ENCODE measurements around the gene SLC4A4.
A peak's percentile ranks its signal among the peaks of the same experiment; 100 is the strongest.

The SLC4A4 gene

DNA sequence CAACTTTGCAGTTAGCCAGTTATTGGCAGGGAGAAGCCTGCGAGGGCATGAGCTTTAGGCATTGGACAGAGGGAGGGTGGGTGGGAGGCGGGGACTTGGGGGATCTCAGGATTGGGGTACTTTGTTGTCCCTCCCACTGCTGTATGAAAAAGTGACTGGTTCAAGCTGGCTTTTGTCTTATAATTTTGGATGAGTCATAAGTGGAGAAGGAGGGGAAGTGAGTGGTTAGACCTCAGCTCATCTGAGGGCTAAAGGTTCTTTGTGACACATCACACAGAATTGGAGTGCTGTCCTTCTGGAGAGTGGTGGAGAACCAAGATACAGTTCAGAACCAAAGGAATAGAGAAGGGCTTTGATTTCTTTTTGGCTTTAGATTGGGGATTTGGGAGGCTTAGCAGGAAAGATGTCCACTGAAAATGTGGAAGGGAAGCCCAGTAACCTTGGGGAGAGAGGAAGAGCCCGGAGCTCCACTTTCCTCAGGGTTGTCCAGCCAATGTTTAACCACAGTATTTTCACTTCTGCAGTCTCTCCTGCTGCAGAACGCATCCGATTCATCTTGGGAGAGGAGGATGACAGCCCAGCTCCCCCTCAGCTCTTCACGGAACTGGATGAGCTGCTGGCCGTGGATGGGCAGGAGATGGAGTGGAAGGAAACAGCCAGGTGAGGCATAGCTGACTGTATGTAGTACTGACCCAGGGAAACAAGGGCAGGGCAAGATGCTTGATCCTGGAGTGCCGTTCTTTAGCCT, at the start of gene SLC4A4:
Gene SLC4A4, plus strand, starts transcription at position 175 of the 748 bp plus-strand sequence.
- peak; percentile 38 to 43 for ATAC-seq

DNA sequence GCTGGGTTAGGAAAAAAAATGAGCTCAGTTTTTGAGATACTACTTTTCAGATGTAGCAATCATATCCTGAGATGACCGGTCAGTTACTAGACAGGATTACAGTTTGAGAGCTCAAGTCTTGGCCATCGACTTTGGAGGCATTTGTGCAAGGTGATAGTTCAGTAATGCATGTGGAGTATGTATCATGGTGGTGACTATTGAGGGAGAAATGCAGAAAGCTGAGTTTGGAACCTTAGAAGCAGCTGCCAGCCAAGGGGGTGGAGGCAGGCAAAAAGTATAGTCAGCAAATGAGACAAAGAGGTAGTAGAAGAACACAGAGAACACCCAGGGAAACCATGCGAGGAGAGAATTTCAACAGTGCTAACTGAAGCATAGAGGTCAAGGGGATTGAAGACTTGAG, 48.7 kb upstream of the SLC4A4 start:
- ATAC-seq, result no peak

DNA sequence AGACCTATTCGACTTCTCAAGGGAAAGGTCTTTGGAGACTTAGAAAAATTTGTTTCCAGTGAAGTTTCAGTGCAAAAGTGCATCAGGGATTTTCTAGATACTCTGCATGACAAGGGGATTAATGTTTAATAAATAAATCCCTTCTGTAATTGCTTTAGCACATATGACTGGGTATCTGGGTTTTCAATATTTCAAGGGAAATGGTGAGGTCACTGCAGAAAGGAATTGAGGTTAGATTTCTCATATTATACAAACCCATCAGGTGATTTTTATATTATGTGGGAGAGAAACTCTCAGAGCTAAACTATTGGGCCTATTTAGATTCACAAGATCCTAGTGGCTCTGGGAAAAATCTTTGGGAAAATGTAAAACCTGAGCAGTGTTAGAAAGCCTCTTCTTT, 48.3 kb upstream of the SLC4A4 start:
- ATAC-seq, result no peak

DNA sequence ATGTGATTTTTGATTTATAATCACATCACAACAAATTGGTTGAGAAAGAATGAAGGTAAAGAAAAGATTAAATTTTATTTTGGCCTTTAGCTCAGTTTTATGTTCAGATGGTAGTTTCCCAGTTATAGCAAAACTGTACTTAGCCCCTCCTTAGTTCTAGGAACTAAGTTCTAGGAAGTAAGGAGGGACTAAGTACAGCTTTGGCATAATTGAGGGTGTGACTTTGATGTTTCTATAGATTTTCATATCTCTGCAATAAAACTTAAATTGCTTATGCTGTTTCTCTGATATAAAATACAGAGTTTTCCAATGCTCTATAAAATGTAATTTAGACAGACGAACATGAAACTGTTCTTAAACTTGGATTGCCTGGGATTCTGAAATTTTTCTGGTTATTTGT, 46.6 kb upstream of the SLC4A4 start:
- ATAC-seq, result no peak

DNA sequence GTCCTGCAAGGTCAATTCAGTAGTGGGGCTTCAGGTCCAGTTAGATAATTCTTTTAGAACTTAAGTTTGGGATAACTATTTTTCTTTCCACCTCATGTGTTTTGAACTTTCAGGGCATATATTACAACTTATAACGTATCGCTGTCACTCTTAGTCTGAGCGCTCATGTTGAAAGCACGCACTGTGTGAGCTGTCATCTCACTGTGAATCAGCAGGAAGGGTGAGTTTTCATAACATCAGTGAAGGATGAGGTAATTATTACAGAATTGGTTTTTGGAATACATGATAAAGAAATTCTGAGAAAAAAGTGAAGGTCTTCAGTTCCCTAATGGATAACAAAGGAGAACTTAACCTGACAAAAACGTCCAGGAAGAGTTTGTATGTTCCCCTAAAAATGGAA, 45.1 kb upstream of the SLC4A4 start:
- no peak for ATAC-seq

DNA sequence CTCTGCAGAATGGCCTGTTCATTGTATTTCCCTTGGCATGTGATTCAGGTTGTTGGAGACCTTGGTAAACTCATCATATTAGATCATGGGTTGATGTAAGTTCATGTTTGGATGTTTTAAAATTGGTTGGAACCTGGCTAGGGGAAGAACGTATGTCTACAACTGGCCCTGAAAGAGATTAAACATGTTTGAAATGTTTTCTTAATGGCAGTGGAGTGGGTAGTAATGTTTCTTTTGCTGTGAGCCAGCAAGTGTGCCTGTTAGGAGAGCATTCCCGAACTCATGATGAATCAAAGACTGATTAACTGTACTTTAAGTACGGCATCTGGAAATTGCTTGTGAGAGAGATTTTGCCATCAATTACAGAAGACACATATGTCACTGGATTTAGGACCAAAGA, 44.5 kb upstream of the SLC4A4 start:
- no peak for ATAC-seq

DNA sequence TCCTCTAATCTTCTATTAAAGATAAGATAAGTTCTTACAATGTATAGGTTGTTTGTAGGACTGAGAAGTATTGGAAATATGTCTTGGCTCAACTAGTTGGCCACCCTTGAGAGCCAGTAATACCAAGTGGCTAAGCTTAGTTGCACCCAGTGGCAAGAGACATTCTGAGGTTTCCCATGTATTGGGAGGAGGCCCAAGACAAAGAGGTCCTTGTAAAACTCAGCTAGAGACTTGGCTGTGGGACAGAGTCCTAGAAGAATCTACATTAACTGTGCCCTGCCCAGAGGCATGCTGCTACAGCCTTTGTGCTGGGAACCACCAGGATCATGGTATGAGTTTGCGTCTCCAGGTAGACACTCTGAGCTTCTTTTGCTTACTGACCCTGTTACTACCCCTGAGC, 41.9 kb upstream of the SLC4A4 start:
- ATAC-seq, result no peak

DNA sequence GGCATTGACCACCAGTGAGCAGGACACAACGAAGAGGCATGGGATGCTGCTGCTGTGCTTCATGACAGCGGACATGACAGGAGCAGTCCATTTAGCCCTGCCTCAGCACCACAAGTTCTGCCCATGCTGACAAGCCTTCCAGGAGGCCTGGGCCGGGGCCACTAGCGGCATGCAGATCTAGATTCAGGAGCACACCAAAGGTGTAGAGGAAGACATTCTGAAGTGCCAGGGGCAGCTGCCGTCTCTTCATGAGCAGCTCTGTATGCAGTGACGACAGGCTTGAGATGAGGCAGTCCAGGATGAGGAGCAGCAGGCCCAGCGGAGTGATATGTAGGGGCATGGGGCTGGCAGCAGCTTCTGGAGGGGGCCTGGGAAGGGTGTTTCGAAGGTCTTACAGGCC, 38.5 kb upstream of the SLC4A4 start:
- ATAC-seq, result no peak

DNA sequence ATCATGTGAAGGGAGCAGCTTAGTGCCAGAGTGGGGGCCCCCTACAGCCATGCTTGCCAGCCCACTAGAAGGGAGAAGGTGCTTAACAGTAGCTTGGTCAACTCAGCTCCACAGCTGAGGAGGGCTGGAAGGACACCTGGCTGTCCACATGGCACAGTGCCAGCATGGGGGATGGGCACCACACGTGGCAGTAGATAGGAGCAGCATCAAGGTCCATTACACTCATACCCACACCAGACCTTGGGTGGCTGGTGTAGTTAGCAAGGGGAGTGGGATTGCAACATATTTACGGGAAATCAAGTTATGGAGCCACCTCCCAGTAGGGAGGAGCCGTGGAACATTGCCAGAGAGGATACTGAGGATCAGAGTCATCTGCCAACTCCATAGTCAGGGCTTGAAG, 37.9 kb upstream of the SLC4A4 start:
- ATAC-seq, result no peak

DNA sequence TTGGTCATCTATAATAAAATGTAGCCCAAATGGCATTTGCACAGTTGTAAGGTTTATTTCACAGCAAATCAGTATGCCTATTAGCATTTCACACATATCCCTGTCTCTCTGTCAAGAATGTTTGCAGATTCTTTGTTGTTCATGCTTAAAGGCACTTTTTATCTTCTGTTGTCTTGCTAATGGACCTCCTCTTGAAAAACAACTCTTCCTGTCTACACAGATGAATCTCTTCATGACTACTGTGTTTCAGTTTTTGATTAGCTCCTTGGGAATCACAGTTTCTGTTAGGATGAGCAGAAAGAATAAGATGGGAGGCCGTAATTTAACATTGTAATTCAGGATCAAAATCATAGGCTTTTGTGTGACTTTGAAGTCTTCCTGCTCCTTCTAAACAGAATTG, 35.5 kb upstream of the SLC4A4 start:
- ATAC-seq, result no peak

DNA sequence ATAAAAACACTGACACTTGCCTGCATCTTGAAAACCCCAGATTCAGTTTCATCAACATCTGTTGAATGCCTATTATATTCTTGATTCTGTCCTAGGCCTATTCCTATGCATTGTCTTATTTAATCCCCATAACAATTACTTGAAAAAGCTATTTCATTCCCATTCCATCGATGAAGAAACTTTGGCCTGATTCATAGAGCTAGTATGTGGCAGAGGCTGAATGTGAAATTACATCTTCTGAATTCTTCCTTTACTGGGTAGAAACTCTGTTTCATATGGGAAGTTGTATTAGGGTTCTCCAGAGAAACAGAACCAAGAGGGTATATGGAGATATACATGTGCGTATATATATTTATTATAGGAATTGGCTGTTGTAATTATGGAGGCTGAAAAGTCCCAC, 35.0 kb upstream of the SLC4A4 start:
- ATAC-seq, result no peak

DNA sequence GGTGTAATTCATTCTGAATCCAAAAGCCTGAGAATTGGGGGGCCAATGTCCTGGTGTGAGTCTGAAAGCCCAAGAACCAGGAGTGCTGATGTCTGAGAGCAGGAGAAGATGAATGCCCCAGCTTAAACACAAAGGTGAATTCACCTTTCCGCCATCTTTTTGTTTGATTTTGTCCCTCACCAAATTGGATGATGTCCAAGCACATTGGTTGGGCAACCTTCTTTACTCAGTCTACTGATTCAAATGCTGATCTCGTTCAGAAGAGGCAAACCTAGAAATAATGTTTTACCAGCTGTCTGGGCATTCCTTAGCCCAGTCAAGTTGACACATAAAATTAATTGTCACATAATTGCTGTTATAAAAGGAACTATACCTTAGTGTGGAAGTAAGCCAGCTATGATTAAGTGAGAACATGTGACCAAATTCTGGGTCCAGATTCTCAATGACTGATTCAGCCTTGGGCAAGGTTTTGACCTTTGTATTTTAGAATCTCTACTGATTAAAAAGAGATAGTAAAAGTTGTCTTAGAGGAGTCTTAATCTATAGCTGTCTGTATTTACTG, 34.5 kb upstream of the SLC4A4 start:
- ATAC-seq, result no peak

DNA sequence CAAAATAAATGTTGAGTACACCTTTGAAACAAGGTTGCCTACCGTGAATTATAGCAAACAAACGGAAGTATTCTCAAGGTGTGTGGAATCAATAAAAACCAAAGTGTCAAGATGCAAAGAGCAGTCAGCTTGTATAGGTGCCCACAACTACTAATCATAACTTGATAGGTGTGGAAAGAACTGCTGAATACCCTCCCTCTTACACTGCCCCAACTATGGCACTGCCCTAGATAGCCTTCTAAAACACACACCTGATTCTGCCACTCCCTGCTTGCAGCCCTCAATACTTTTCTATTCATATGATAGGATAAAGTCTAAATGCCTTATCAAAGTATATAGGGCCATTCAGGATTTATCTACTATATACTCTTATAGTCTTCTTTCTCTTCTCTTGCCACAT, 31.1 kb upstream of the SLC4A4 start:
- no peak for ATAC-seq

DNA sequence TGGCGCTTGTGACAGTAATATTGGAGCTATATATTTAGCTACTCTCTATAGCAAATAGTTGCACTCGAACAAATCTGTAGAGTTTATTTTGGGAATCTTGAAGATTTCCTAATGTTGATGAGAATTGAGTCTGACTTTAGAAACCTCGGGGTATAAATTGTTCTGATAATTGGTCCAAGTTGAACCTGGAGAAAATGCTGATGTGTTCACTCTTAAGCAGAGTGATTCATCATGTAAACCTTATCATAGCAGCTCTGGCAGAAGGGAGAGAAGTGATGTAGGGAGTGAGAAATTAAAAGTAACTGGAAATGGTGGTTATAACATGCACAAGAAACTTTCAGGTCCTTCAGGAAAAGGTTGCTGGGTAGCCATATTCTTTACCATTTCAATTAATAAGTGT, 16.4 kb upstream of the SLC4A4 start:
- ATAC-seq, result no peak

DNA sequence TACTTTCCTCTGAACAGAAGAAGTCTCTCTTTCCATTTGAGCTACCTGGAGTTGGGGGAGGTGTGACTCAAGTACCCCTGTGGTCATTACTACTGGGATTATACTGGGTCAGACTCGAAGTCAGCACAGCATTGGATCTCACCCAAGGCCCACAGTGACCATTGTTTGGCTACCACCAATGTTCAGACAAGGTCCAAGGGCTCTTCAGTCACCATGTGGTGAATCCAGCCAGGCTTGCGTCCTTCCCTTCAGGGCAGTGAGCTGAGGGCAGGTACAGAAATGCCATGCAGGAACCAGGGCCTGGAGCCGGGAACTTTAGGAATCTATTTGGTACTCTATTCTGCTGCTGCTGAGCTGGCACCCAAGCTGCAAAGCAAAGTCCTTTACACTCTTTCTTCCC, 5.5 kb upstream of the SLC4A4 start:
- ATAC-seq, result no peak

DNA sequence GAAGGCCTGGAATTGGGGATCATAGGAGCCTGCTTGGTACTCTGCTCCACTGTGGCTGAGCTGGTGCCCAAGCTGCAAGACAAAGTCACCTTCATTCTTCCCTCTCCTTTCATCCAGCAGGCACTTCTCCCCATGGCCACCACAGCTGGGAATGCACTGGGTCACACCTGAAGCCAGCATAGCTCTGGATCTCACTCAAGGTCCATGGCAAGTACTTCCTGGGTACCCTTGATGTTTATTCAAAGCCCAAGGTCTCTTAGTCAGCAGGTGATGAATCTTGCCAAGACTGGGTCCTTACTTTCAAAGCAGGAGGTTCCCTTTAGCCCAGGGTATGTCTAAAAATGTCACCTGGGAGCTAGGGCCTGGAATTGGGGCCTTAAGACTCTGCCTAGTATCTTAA, 4.9 kb upstream of the SLC4A4 start:
- ATAC-seq, result no peak

DNA sequence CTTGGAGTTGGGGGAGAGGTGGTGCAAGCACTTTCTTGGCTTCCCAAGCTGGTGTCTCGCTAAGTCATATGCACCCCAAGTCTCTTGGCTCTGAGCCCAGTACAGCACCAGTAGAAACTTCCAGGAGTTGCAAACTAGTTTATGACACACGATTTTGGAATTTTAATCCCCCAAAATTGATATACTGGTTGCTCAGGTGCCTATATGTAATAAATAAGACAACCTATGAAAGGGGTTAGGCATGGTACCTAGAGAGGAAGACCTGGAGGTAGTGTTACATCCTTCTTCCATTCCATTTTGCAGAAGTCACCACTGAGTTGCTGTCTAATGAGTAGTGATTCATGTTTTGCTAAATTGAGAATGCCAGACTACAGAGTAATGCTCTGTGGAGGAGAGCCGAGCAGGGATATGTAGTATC, 4.3 kb upstream of the SLC4A4 start:
- ATAC-seq, result no peak

DNA sequence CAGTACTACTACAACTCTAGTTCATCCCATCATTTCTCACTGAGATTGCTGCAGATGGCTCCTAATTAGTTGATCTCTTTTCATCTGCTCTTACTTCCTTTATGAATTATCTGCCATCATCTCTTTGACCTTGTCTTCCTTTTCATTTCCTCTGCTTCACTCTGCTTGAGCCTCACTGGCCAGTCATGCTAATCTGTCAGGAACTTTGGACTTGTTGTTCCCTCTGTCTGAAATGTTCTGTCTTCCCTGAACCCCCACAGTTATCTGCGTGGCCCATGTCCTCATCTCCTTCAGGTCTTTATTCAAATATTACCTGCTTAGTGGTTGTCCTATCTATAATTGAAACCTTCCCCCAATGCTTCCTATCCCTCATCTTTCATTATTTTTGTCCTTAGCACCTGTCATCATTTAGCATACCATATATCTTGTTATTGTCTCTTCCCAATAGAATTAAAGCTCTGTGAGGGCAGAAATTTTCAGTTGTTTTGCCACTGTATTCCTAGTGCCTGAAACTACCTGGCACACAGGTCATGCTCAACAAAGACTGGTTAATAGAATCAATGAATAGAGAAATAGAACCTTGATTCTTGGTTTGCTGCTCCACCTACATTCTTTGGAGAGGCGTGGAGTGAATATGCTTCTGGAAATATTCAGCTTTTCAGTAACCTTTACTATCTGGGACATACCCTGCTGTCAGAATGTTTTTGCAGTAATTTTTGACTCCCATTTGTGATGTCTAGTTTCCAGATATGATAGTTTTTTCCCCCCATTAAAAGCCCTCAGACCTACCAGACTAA, 5.0 kb downstream of the SLC4A4 start:
- ATAC-seq, result no peak

DNA sequence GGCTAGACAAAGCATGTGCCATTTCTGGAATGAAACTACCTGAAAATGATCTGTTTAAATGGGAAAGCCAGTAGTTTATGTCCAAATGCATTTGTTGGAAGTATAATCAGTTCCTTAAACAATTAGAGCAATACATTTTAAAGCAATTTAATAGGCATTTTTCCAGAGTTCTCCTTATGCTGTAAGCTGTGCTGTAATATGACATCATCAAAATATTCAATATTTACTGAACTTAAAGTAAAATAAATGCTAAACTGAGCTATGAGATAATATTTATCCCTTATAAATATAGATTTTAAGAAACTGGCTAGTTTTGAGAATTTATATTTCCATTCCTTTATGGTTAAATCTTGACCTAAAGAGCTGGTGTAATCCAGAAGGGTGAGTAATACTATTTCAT, 7.9 kb downstream of the SLC4A4 start:
- no peak for ATAC-seq

DNA sequence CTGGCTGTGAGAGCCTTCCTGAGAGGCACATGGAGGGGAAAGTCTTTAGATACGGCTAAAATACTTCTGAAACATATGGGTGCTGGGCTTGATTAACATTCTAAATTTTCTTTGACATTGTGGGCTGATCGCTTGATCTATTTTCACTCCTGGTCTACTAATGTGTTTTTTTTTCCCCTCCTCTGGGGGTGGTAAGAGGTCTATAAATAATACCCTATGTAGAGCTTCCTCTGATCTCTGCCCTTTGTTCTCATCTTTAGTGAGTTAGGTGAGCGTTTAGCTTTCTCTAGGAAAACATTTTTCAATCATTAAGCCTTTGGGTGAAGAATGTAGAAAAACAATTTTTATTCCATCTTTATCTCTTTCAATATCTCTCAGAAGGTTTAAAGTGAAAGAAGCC, 9.8 kb downstream of the SLC4A4 start:
- no peak for ATAC-seq

DNA sequence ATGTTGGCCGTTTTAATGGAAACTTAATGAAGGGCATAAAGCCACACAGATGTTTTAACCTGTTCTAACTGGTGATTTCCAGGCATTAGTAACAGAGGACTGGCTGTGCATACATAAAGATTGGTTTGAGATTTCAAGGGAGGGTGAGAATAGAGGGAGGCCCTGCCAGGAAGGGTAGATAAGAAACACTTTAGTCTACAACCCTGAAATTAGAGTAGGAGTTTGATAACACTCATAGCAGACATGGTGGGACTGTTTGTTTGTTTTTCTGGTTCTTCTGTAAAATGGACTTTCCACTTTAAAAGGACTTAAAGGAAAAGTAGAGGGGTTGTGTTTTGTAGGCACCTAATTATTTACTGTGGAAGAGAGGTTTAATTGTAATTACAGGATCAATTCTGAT, 16.2 kb downstream of the SLC4A4 start:
- ATAC-seq, result no peak

DNA sequence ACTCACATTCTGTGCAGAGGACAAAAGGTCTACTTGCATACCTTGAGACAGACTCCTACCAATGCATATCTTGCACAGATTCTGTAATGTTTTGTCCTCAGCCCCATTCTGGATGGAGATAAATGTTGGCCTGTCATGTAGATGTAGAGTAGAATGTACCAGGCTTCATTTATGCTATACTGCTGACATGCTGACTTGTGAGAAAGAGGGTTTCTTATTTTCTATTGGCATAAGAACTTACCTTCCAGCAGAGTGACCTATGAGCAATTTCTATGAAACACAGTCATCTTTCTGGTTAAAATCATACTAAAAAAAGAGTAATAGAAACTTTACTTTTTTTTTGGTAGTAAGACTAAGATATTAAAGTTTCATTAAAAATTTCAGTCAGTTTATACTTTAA, 17.2 kb downstream of the SLC4A4 start:
- ATAC-seq, result no peak

DNA sequence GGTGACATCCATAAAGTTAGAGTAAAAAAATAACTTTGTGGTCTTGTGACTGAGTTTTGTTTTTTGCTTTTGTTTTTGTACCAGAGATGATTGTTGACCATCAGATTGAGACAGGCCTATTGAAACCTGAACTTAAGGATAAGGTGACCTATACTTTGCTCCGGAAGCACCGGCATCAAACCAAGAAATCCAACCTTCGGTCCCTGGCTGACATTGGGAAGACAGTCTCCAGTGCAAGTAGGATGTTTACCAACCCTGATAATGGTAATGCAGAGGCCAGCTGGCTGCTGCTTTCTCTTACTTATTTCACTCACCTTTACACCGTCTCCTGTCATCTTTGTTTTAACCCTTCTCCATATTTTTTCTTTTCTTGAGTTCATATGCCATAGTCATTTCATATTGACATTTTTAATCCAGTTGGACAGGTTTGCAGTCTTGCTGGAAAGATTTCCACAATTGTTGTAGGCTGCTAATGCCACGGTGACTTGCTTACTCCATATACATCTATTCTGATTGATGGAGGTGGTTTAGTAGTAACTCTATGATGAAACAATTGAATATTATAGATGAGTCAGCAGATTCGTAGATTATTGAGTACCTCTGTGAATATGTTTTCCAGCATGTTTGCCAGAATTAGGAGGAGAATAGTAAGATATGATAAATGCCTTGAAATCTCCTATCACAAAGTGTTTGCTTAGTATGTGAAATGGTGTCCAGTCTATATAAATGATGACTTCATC, 18.3 kb downstream of the SLC4A4 start:
- ATAC-seq, result no peak
